GM12864 (cell line): ENCODE data around the gene PDGFA.

Source experiments
- DNase-seq: peaks from one replicate; pipeline ENCODE4 v3.0.0-alpha.2; 2011; ENCODE audit warnings: low read depth
- H3K4me3 ChIP-seq: 2 replicates; pipeline ENCODE4 v1.5.1; 2011; ENCODE audit warnings: mild to moderate bottlenecking, low read depth, low read length, control low read depth
- TF ChIP-seq, protein P1 (sequence below): IDR thresholded peaks from 2 replicates; pipeline ENCODE4 v1.5.1; 2011; ENCODE audit warnings: low read depth, mild to moderate bottlenecking, moderate library complexity, low read length, control low read depth, inconsistent platforms; ENCODE audit errors: missing control alignments

Gene PDGFA

GRCh38 chr7:461117-461452 lies 58.6 kb downstream of the PDGFA start:
- TF ChIP-seq, protein P1, sequence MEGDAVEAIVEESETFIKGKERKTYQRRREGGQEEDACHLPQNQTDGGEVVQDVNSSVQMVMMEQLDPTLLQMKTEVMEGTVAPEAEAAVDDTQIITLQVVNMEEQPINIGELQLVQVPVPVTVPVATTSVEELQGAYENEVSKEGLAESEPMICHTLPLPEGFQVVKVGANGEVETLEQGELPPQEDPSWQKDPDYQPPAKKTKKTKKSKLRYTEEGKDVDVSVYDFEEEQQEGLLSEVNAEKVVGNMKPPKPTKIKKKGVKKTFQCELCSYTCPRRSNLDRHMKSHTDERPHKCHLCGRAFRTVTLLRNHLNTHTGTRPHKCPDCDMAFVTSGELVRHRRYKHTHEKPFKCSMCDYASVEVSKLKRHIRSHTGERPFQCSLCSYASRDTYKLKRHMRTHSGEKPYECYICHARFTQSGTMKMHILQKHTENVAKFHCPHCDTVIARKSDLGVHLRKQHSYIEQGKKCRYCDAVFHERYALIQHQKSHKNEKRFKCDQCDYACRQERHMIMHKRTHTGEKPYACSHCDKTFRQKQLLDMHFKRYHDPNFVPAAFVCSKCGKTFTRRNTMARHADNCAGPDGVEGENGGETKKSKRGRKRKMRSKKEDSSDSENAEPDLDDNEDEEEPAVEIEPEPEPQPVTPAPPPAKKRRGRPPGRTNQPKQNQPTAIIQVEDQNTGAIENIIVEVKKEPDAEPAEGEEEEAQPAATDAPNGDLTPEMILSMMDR, result no peak
- H3K4me3 ChIP-seq, result no peak overlapping the region
- DNase-seq, result no peak

DNA sequence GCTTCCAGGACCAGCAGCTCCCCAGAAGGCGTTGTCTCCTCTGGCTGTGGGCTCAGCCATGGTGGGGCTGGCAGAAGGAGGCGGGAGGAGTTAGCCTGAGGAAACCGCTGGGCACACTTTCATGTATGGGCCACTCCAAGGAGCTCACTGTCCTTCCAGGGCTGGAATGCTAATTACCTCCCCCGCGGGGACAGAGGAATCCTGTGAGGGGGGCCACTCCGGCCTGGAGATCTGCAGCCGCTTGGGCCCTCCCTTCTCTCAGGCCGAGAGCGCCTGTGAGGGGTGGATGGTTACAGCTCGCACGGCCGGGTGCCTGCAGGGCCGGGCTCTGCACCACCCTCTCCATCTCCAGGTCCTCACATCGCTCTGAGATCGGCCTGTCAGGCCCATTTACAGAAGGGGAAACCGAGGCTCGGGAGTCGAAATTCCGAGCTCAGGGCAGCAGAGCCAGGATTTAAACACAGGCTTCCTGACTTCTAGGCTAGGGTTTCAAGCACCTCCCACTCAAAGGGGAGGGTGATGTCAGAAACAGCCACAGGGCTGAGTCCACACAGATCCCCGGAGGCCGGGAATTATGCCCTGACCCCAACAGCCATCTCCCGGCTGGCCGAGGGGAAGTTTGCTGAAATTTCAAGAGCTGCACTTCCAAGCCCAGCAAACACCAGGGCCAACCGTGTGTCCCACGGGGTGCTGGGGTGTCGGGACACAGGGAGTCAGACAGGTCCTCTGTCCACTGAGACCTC lies 59.1 kb downstream of the PDGFA start:
- H3K4me3 ChIP-seq, result no peak overlapping the region
- DNase-seq, result no peak
- TF ChIP-seq, protein P1, result no peak

- TF ChIP-seq, protein P1, result no peak
- H3K4me3 ChIP-seq, result no peak overlapping the region
- DNase-seq, result no peak
These were observed 59.9 kb downstream of the PDGFA start for GRCh38 chr7:459584-460373.

GRCh38 chr7:458511-459245 lies 61.0 kb downstream of the PDGFA start:
- no peak for DNase-seq
- no peak overlapping the region for H3K4me3 ChIP-seq
- TF ChIP-seq, protein P1, result no peak

- no peak for DNase-seq
- no peak overlapping the region for H3K4me3 ChIP-seq
- TF ChIP-seq, protein P1, result no peak
These were observed 61.7 kb downstream of the PDGFA start for GRCh38 chr7:457814-458510.

- no peak overlapping the region for H3K4me3 ChIP-seq
- TF ChIP-seq, protein P1, result no peak
- DNase-seq, result no peak
These were observed 64.3 kb downstream of the PDGFA start for GRCh38 chr7:455110-455928.
